Astrocyte (in vitro differentiated cells and primary cell): ENCODE data around the gene CABP7.

ENCODE experiments used
- EZH2 ChIP-seq: IDR thresholded peaks from 2 replicates; pipeline ENCODE4 v1.6.1; 2012; ENCODE audit warnings: mild to moderate bottlenecking, low read length, inconsistent platforms; ENCODE audit not compliant: insufficient read depth
- TF ChIP-seq, protein P1 (sequence below): IDR thresholded peaks from 2 replicates; pipeline ENCODE4 v1.5.1; 2011; ENCODE audit warnings: low read depth, mild to moderate bottlenecking, inconsistent platforms, low read length, moderate library complexity; ENCODE audit not compliant: insufficient read depth

DNA sequence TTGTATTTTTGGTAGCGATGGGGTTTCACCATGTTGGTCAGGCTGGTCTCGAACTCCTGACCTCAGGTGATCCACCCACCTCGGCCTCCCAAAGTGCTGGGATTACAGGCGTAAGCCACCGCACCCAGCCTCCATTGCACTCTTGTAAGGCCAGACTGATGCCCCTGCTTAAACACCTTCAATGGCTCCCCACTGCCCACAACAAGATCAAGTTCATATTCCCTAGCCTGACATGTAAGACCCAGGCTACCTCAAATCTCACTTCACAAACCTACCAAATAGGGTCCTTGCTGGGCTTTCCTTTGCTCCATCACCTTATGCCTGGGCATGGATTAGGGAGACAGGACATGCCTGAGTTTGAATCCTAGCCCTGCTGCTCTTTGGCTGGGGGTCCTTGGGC lies 60.4 kb downstream of the CABP7 start:
- TF ChIP-seq, protein P1, sequence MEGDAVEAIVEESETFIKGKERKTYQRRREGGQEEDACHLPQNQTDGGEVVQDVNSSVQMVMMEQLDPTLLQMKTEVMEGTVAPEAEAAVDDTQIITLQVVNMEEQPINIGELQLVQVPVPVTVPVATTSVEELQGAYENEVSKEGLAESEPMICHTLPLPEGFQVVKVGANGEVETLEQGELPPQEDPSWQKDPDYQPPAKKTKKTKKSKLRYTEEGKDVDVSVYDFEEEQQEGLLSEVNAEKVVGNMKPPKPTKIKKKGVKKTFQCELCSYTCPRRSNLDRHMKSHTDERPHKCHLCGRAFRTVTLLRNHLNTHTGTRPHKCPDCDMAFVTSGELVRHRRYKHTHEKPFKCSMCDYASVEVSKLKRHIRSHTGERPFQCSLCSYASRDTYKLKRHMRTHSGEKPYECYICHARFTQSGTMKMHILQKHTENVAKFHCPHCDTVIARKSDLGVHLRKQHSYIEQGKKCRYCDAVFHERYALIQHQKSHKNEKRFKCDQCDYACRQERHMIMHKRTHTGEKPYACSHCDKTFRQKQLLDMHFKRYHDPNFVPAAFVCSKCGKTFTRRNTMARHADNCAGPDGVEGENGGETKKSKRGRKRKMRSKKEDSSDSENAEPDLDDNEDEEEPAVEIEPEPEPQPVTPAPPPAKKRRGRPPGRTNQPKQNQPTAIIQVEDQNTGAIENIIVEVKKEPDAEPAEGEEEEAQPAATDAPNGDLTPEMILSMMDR: no peak
- TF ChIP-seq EZH2: no peak
